H9 (cell line): ENCODE measurements around the gene PXDN. TPM values are rescaled to one million over a fixed set of nuclear protein-coding genes. Genes with fewer than 3 reads are reported as not detected.
A peak's percentile ranks its signal among the peaks of the same experiment; 100 is the strongest.

Experiments
- DNase-seq: peaks from one replicate; pipeline ENCODE4 v3.0.0-alpha.2; 2017
- H2AFZ ChIP-seq: one replicate; pipeline ENCODE4 v1.6.1; 2013; ENCODE audit warnings: mild to moderate bottlenecking, low read length, control low read depth, moderate library complexity
- H2AK5ac ChIP-seq: 2 replicates; pipeline ENCODE4 v1.6.1; 2013; ENCODE audit warnings: low read length, control low read depth, mixed read lengths; ENCODE audit not compliant: insufficient read length
- H2BK120ac ChIP-seq: one replicate; pipeline ENCODE4 v1.6.1; 2013; ENCODE audit warnings: low read depth, mild to moderate bottlenecking, low read length, control low read depth, inconsistent platforms; ENCODE audit not compliant: poor library complexity, severe bottlenecking
- H2BK12ac ChIP-seq: 2 replicates; pipeline ENCODE4 v1.6.1; 2013; ENCODE audit warnings: low read length, control low read depth, mixed read lengths, low read depth; ENCODE audit not compliant: insufficient read length
- H2BK15ac ChIP-seq: 2 replicates; pipeline ENCODE4 v1.6.1; 2013; ENCODE audit warnings: low read depth, low read length, control low read depth
- H2BK20ac ChIP-seq: one replicate; pipeline ENCODE4 v1.6.1; 2013; ENCODE audit warnings: low read depth, mild to moderate bottlenecking, low read length, control low read depth, inconsistent platforms; ENCODE audit not compliant: poor library complexity, severe bottlenecking
- H2BK5ac ChIP-seq: 2 replicates; pipeline ENCODE4 v1.6.1; 2013; ENCODE audit warnings: low read length, control low read depth, mixed read lengths; ENCODE audit not compliant: insufficient read length
- H3K14ac ChIP-seq: 2 replicates; pipeline ENCODE4 v1.6.1; 2013; ENCODE audit warnings: low read length, control low read depth; ENCODE audit not compliant: insufficient read depth
- H3K18ac ChIP-seq: 2 replicates; pipeline ENCODE4 v1.6.1; 2013; ENCODE audit warnings: low read depth, mild to moderate bottlenecking, mixed read lengths, low read length, control low read depth; ENCODE audit not compliant: insufficient read length
- H3K23ac ChIP-seq: 2 replicates; pipeline ENCODE4 v1.6.1; 2013; ENCODE audit warnings: low read length, control low read depth, mixed read lengths, low read depth; ENCODE audit not compliant: insufficient read length
- H3K23me2 ChIP-seq: 2 replicates; pipeline ENCODE4 v1.6.1; 2013; ENCODE audit warnings: low read depth, mild to moderate bottlenecking, mixed read lengths, low read length, control low read depth; ENCODE audit not compliant: insufficient read length, poor library complexity, severe bottlenecking
- H3K27ac ChIP-seq: 2 replicates; pipeline ENCODE4 v1.5.1; 2013; ENCODE audit warnings: low read length, control low read depth, mixed read lengths, low read depth; ENCODE audit not compliant: insufficient read length
- H3K27me3 ChIP-seq: 2 replicates; pipeline ENCODE4 v1.6.1; 2013; ENCODE audit warnings: low read length, control low read depth, inconsistent platforms; ENCODE audit not compliant: insufficient read depth
- H3K4ac ChIP-seq: 2 replicates; pipeline ENCODE4 v1.6.1; 2013; ENCODE audit warnings: low read depth, mild to moderate bottlenecking, control low read depth, inconsistent platforms, low read length, moderate library complexity
- H3K4me1 ChIP-seq: 2 replicates; pipeline ENCODE4 v1.6.1; 2013; ENCODE audit warnings: low read length, control low read depth, inconsistent platforms; ENCODE audit not compliant: insufficient read depth
- H3K4me2 ChIP-seq: 2 replicates; pipeline ENCODE4 v1.6.1; 2013; ENCODE audit warnings: low read length, control low read depth, mixed read lengths; ENCODE audit not compliant: insufficient read length, insufficient read depth
- H3K56ac ChIP-seq: 2 replicates; pipeline ENCODE4 v1.6.1; 2013; ENCODE audit warnings: low read depth, mild to moderate bottlenecking, mixed read lengths, low read length, control low read depth; ENCODE audit not compliant: insufficient read length
- H3K79me1 ChIP-seq: 2 replicates; pipeline ENCODE4 v1.6.1; 2013; ENCODE audit warnings: low read depth, mild to moderate bottlenecking, moderate library complexity, low read length, control low read depth, inconsistent platforms; ENCODE audit not compliant: insufficient read depth, poor library complexity, severe bottlenecking
- H3K79me2 ChIP-seq: 2 replicates; pipeline ENCODE4 v1.6.1; 2013; ENCODE audit warnings: low read length, control low read depth, inconsistent platforms; ENCODE audit not compliant: insufficient read depth
- H3K9ac ChIP-seq: 2 replicates; pipeline ENCODE4 v1.6.1; 2013; ENCODE audit warnings: low read length, control low read depth, mixed read lengths; ENCODE audit not compliant: insufficient read length; ENCODE audit errors: extremely low read depth
- H3K9me3 ChIP-seq: one replicate; pipeline ENCODE4 v1.6.1; 2013; ENCODE audit warnings: low read depth, low read length, inconsistent platforms; ENCODE audit not compliant: control insufficient read depth
- H3T11ph ChIP-seq: one replicate; pipeline ENCODE4 v1.6.1; 2013; ENCODE audit warnings: mild to moderate bottlenecking, low read length, control low read depth, inconsistent platforms
- H4K20me1 ChIP-seq: one replicate; pipeline ENCODE4 v1.6.1; 2013; ENCODE audit not compliant: control insufficient read depth, insufficient read length, insufficient read depth
- H4K5ac ChIP-seq: 2 replicates; pipeline ENCODE4 v1.6.1; 2013; ENCODE audit warnings: low read depth, mild to moderate bottlenecking, mixed read lengths, low read length, control low read depth; ENCODE audit not compliant: insufficient read length
- H4K8ac ChIP-seq: replicated peaks from 2 replicates; pipeline ENCODE4 v1.6.1; 2013; ENCODE audit warnings: low read length, control low read depth, mixed read lengths, low read depth; ENCODE audit not compliant: insufficient read length
- H4K91ac ChIP-seq: 2 replicates; pipeline ENCODE4 v1.6.1; 2013; ENCODE audit warnings: low read depth, mild to moderate bottlenecking, moderate library complexity, mixed read lengths, low read length, control low read depth; ENCODE audit not compliant: insufficient read length
- H3K27ac Mint-ChIP-seq, 3 experiments: 2 replicates in 2 of 3; 3 replicates in 1 of 3; pipeline ENCODE4 v1.8.0; 2020 to 2021; ENCODE audit warnings: mixed read lengths in 3 of 3, mild to moderate bottlenecking in 1 of 3, moderate library complexity in 1 of 3
- H3K27me3 Mint-ChIP-seq: 2 replicates; pipeline ENCODE4 v1.8.0; 2021; ENCODE audit warnings: low read depth, mild to moderate bottlenecking, moderate library complexity, mixed read lengths
- H3K36me3 Mint-ChIP-seq, 3 experiments: 2 replicates in 2 of 3; 3 replicates in 1 of 3; pipeline ENCODE4 v1.8.0; 2020 to 2021; ENCODE audit warnings: low read depth in 3 of 3, mixed read lengths in 3 of 3; ENCODE audit not compliant: insufficient read depth in 1 of 3
- H3K4me1 Mint-ChIP-seq, 2 experiments: 2 replicates each; pipeline ENCODE4 v1.8.0; 2020; ENCODE audit warnings: mixed read lengths in 2 of 2
- H3K4me3 Mint-ChIP-seq, 2 experiments: 2 replicates in 1 of 2; 3 replicates in 1 of 2; pipeline ENCODE4 v1.8.0; 2020 to 2021; ENCODE audit warnings: mild to moderate bottlenecking in 2 of 2, mixed read lengths in 2 of 2, moderate library complexity in 1 of 2
- H3K9me3 Mint-ChIP-seq, 2 experiments: 2 replicates in 1 of 2; 3 replicates in 1 of 2; pipeline ENCODE4 v1.8.0; 2020; ENCODE audit warnings: mild to moderate bottlenecking in 2 of 2, mixed read lengths in 2 of 2, moderate library complexity in 1 of 2
- CTCF ChIP-seq: fragments of 200-600 bp; sonication (generic); conservative IDR thresholded peaks from 3 replicates; pipeline ENCODE4 v1.8.0; 2021; ENCODE audit warnings: antibody characterized with exemption, mild to moderate bottlenecking
- WGBS: extraction: QIAGEN DNeasy Blood & Tissue Kit; methylation state at CpG from one replicate; pipeline ENCODE4 v1.1.7; 2013; ENCODE audit warnings: missing lambda C conversion rate, low lambda C conversion rate, mixed read lengths; ENCODE audit not compliant: insufficient read length; ENCODE audit errors: extremely low coverage; 5-methylcytosine and 5-hydroxymethylcytosine counted together
- total RNA-seq: library from RNA; stranded (reverse); gene quantifications from 2 replicates; pipeline ENCODE4 v1.2.1, GENCODE V29; 2021

PXDN gene
- total RNA-seq, 1 experiment from 2014 or later: 146 TPM

- peaks cover 26 to 82% (median 60%) of the 10 kb centered on the region in 3 experiments; a peak in 6 of 7 replicates for H3K36me3 Mint-ChIP-seq
- H2BK12ac ChIP-seq: no peak overlapping the region
- H2BK120ac ChIP-seq: no peak overlapping the region
- H3K9me3 Mint-ChIP-seq: no peaks in the 10 kb centered on the region
- no CpG with 5 or more reads among the region's 18 CpGs for WGBS
- H3K4me1 ChIP-seq: no peaks in the 10 kb centered on the region
- H2AFZ ChIP-seq: no peak overlapping the region
- no peak overlapping the region for H3K4me3 Mint-ChIP-seq
- no peaks in the 10 kb centered on the region for H3K79me2 ChIP-seq
- no peak overlapping the region for H2BK5ac ChIP-seq
- H2BK20ac ChIP-seq: no peak overlapping the region
- H3K27ac Mint-ChIP-seq: peak overlapping the region in 1 of 3 experiments; percentile 62; a peak in 2 of 7 replicates
- peak; percentile 17 for DNase-seq
- H3K27ac ChIP-seq: no peak overlapping the region
- H3K27me3 ChIP-seq: no peaks in the 10 kb centered on the region
- no peaks in the 10 kb centered on the region for H3K9me3 ChIP-seq
- H4K5ac ChIP-seq: no peak overlapping the region
- H3T11ph ChIP-seq: no peak overlapping the region
- H3K4me1 Mint-ChIP-seq: peaks cover 4 to 5% of the 10 kb centered on the region in 2 experiments; a peak in 3 of 4 replicates
- no peak overlapping the region for H3K4me2 ChIP-seq
- no peaks in the 10 kb centered on the region for H3K23me2 ChIP-seq
- no peaks in the 10 kb centered on the region for H4K20me1 ChIP-seq
- no peak overlapping the region for H3K23ac ChIP-seq
- no peak overlapping the region for H3K56ac ChIP-seq
- TF ChIP-seq CTCF: no peak
- no peak overlapping the region for H4K91ac ChIP-seq
- H3K9ac ChIP-seq: no peak overlapping the region
- H3K4ac ChIP-seq: no peak overlapping the region
- no peak overlapping the region for H3K14ac ChIP-seq
- H3K18ac ChIP-seq: no peak overlapping the region
- H4K8ac ChIP-seq: no peak overlapping the region
- no peak overlapping the region for H2BK15ac ChIP-seq
- no peaks in the 10 kb centered on the region; the same call in 1 of the 2 replicates for H3K27me3 Mint-ChIP-seq
- no peaks in the 10 kb centered on the region for H3K79me1 ChIP-seq
- H2AK5ac ChIP-seq: no peak overlapping the region
Observed at GRCh38 chr2:1664698-1665097, 79.6 kb downstream of the PXDN start.
